Activated CD4-positive, alpha-beta T cell treated with anti-CD3 and anti-CD28 coated beads, Interleukin-2, amount 10 ng/mL, durations not matched to agents 24 days and 14 days (primary cell): ENCODE measurements around the gene CP. TPM values are rescaled to one million over a fixed set of nuclear protein-coding genes. Genes with fewer than 3 reads are reported as not detected.
"Not testable (repeated sequence)": the region's sequence is repeated elsewhere in the genome, so short reads cannot be mapped to it uniquely, and the experiment has no call there.

Experiments used
- DNase-seq: peaks from one replicate; pipeline ENCODE4 v3.0.0; 2022
- H3K27ac Mint-ChIP-seq: one replicate; pipeline ENCODE4 v1.8.0; 2022; ENCODE audit warnings: mild to moderate bottlenecking, mixed read lengths
- H3K27me3 Mint-ChIP-seq: one replicate; pipeline ENCODE4 v1.8.0; 2022; ENCODE audit warnings: mixed read lengths
- H3K36me3 Mint-ChIP-seq: one replicate; pipeline ENCODE4 v1.8.0; 2022; ENCODE audit warnings: low read depth, mild to moderate bottlenecking, mixed read lengths
- H3K4me1 Mint-ChIP-seq: one replicate; pipeline ENCODE4 v1.8.0; 2021; ENCODE audit warnings: mixed read lengths
- H3K4me3 Mint-ChIP-seq: one replicate; pipeline ENCODE4 v1.8.0; 2022; ENCODE audit warnings: mild to moderate bottlenecking, moderate library complexity, mixed read lengths
- H3K9me3 Mint-ChIP-seq: one replicate; pipeline ENCODE4 v1.8.0; 2021; ENCODE audit warnings: mixed read lengths
- intact Hi-C: fragments of 100-400 bp; cut with micrococcal nuclease; formaldehyde crosslinking; loops from one replicate; pipeline ENCODE4 v1.15.1; 2023
- total RNA-seq: library from RNA; stranded (reverse); gene quantifications from 2 replicates; pipeline ENCODE4 v1.2.3, GENCODE V29; 2022

Gene CP
- total RNA-seq, 1 donor from 2014 or later = not detected

DNA sequence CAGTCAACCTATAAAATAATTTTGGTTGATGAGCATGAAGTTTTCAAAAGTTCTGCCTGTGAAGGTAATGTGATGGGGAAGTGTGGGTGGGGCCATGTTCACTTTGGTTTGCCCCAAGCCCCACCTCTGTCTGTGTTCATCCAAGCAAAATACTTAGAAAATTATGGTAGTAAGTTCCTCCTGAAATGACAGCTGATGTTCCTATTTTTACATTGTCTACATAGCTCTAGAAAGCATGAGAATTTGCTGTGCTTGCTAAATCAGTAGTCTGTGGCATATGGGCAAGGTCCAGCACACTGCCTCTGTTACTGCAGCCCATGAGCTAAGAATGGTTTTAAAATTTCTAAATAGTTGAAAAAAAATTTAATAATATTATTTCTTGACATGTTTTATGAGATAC lies 21.9 kb upstream of the CP start:
- intact Hi-C loops = no loop called here
- Mint-ChIP-seq H3K4me3 (no peak overlapping the region), H3K4me1 (peaks cover 36% of the 10 kb centered on the region), H3K27me3 (peaks cover 16% of the 10 kb centered on the region), H3K27ac (no peak overlapping the region), H3K36me3 (no peaks in the 10 kb centered on the region), H3K9me3 (peaks cover 6% of the 10 kb centered on the region)
- no peak for DNase-seq

DNA sequence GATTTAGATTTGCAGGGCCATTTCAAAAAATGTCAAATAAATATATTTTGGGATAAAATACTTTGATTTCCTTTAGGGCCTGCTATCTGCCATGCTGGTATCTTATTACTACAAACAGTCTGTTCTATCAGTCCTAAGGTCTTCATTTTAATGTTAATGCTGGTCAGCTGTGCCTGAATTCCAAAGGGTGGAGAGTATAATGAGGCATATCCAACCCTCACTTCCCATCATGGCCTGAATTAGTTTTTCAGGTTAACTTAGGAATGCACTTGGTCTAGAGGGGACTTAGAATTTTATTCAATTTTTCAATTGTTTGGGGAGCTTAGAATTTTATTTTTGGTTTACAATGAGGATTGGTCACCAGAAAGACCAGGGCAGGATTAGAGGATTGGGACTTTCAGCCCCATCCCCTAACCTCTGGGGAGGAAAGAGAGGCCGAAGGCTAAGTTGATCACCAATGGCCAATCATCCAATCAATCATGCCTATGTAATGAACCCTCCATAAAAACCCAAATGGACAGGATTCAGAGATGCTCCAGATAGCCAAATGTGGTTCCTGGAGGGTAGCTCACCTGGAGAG lies 17.8 kb upstream of the CP start:
- no peak for DNase-seq
- Mint-ChIP-seq H3K4me1 (peaks cover 9% of the 10 kb centered on the region), H3K4me3 (no peak overlapping the region), H3K27me3 (peaks cover 32% of the 10 kb centered on the region), H3K9me3 (peaks cover 6% of the 10 kb centered on the region), H3K36me3 (no peaks in the 10 kb centered on the region), H3K27ac (no peak overlapping the region)
- intact Hi-C loops = no loop called here

GRCh38 chr3:149238268-149238667 lies 16.6 kb upstream of the CP start:
- H3K4me1 Mint-ChIP-seq, DNase-seq, H3K4me3 Mint-ChIP-seq, intact Hi-C loops, H3K9me3 Mint-ChIP-seq, H3K36me3 Mint-ChIP-seq, H3K27ac Mint-ChIP-seq: not testable (repeated sequence)
- peaks cover 32% of the 10 kb centered on the region for H3K27me3 Mint-ChIP-seq

DNA sequence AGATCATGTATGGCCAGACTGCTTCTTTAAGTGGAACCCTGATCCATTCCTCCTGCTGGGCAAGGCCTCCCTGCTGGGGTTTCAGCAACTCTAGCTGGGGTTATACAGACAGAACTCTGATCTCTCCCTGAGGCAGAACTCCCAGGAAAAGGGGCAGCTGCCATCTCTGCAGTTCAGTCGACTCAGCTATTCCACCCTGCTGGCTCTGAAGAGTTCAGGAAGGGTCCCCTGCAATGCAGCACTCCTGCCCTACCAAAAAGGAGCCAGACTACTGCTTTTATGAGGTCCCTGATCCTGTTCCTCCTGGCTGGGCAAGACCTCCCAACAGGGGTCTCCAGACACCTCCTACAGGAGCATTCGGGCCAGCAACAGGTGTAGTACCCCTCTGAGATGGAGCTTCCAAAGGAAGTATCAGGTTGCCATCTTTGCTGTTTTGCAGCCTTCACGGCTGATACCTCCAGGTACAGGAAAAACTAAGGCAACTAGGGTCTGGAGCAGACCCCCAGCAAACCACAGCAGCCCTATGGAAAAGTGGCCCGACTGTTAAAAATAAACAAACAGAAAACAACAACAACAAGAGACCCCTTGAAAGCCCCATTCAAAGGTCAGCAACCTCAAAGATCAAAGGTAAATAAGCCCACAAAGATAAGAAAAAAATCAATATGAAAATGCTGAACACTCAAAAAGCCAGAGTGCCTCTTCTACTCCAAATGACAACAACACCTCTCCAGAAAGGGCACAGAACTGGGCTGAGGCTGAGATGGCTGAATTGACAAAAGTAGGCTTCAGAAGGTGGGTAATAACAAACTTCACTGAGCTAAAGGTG lies 14.2 kb upstream of the CP start:
- no peak overlapping the region for H3K27ac Mint-ChIP-seq
- intact Hi-C loops = no loop called here
- no peak for DNase-seq
- H3K27me3 Mint-ChIP-seq = peaks cover 36% of the 10 kb centered on the region
- no peaks in the 10 kb centered on the region for H3K36me3 Mint-ChIP-seq
- no peaks in the 10 kb centered on the region for H3K4me1 Mint-ChIP-seq
- peaks cover 7% of the 10 kb centered on the region for H3K9me3 Mint-ChIP-seq
- H3K4me3 Mint-ChIP-seq = no peak overlapping the region

GRCh38 chr3:149234671-149235245 lies 13.1 kb upstream of the CP start:
- Mint-ChIP-seq H3K27ac (no peak overlapping the region), H3K9me3 (peaks cover 7% of the 10 kb centered on the region), H3K36me3 (no peaks in the 10 kb centered on the region), H3K4me3 (no peak overlapping the region), H3K27me3 (peaks cover 30% of the 10 kb centered on the region), H3K4me1 (no peaks in the 10 kb centered on the region)
- intact Hi-C loops = no loop called here
- DNase-seq = no peak

DNA sequence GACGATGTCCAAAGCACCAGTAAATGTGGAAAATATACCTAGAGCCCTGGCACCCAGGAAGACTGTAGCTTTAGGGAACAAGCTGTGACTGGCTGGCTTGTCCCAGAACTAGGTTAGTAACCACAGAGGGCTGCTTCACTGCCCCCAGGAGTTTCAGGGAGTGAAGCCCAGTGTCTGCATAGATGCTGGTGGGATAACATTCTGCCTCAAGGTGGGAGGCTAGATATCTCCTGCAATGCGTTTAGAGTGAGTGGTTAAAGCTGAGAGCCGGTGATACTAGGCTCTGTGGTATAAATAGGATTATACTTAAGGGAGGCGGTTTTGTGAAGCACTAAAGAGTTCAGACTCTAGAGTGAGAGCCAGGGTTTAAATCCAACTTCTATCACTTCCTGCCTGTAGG lies 11.7 kb upstream of the CP start:
- DNase-seq = no peak
- H3K27me3 Mint-ChIP-seq = peaks cover 23% of the 10 kb centered on the region
- no peak overlapping the region for H3K27ac Mint-ChIP-seq
- no peak overlapping the region for H3K4me3 Mint-ChIP-seq
- H3K9me3 Mint-ChIP-seq = peaks cover 7% of the 10 kb centered on the region
- H3K4me1 Mint-ChIP-seq = no peaks in the 10 kb centered on the region
- intact Hi-C loops = no loop called here
- H3K36me3 Mint-ChIP-seq = no peaks in the 10 kb centered on the region

- H3K27me3 Mint-ChIP-seq = peaks cover 16% of the 10 kb centered on the region
- no peak overlapping the region for H3K27ac Mint-ChIP-seq
- H3K36me3 Mint-ChIP-seq = no peaks in the 10 kb centered on the region
- intact Hi-C loops = no loop called here
- no peak for DNase-seq
- H3K4me1 Mint-ChIP-seq = peaks cover 5% of the 10 kb centered on the region
- no peak overlapping the region for H3K4me3 Mint-ChIP-seq
- peaks cover 7% of the 10 kb centered on the region for H3K9me3 Mint-ChIP-seq
These were observed 10.2 kb upstream of the CP start for GRCh38 chr3:149231871-149232270.

- H3K9me3 Mint-ChIP-seq = peaks cover 10% of the 10 kb centered on the region
- H3K4me3 Mint-ChIP-seq = no peak overlapping the region
- no peak for DNase-seq
- H3K36me3 Mint-ChIP-seq = no peaks in the 10 kb centered on the region
- peaks cover 31% of the 10 kb centered on the region for H3K4me1 Mint-ChIP-seq
- H3K27ac Mint-ChIP-seq = no peak overlapping the region
- H3K27me3 Mint-ChIP-seq = peaks cover 7% of the 10 kb centered on the region
- intact Hi-C loops = no loop called here
These were observed 6.1 kb upstream of the CP start for GRCh38 chr3:149227591-149228268.

- Mint-ChIP-seq H3K9me3 (peaks cover 7% of the 10 kb centered on the region), H3K4me1 (peaks cover 31% of the 10 kb centered on the region), H3K27me3 (peaks cover 5% of the 10 kb centered on the region), H3K4me3 (no peak overlapping the region), H3K27ac (no peak overlapping the region), H3K36me3 (no peaks in the 10 kb centered on the region)
- intact Hi-C loops = no loop called here
- DNase-seq = no peak
These were observed 5.1 kb upstream of the CP start for GRCh38 chr3:149226776-149227175.

DNA sequence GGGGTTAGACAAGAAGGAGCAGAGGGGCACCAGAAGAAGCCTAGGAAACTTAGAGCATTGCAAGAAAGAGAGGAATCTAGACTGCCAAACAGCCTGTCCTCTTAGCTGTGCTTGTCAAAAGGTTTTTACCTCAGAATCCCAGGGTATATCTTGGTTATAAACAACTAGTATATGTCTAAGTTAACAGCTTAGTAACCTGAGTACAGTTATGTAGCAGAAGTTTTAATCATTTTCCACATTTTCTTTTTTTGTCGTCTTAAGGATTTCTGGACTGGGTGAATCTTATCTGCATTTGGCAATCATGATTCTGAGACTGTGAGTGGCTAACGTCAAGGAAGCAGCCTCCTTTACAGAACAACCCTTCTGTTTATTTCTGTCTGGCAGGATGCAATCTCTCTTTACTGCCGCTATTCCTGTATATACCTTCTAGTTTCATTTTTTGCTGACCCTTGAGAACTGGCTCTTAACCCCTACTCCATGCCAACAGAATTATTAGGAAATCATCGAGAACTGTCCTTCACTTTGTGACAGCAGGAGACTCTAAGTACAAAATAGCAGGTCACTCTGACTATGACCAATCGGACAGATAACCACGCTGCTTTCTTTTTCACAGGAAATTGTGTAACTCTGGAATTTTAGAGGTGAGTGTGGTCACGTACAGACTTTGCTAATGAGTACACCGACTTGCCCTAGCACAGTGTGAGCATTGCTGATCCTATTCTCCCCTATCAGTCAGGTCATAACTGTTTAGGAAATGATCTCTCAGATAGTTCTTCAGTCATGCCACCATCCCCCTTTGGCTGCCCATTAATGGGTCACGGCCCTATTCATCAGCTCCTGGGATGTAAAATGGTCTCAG lies 3.3 kb upstream of the CP start:
- peaks cover 31% of the 10 kb centered on the region for H3K4me1 Mint-ChIP-seq
- intact Hi-C loops = loop anchor here (1.0 to 2.0 kb wide), 4 partner anchors 20 to 96 kb away; partner anchors contain the start of gene HPS3
- H3K9me3 Mint-ChIP-seq = peaks cover 3% of the 10 kb centered on the region
- DNase-seq = peak; percentile 84
- no peaks in the 10 kb centered on the region for H3K36me3 Mint-ChIP-seq
- H3K27me3 Mint-ChIP-seq = peaks cover 4% of the 10 kb centered on the region
- H3K4me3 Mint-ChIP-seq = peak overlapping the region; percentile 77
- H3K27ac Mint-ChIP-seq = peak overlapping the region; percentile 92

DNA sequence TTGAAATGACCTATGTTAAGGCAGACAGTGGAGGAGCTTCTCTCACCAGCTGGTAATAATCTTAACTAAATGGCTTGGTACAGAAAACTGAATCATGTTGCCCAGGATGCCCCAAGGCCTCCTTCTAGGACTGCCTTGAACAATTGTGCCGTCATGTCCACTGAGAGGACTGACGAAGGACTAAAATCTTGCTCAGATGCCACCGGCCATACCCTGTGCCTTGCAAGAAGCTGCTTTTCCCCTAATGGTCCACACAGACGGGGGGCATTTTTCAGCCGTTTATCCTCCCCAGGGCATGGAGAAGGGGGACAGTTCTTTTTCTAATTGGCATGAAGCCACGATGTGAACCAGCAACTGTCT lies 1.8 kb upstream of the CP start:
- Mint-ChIP-seq H3K4me1 (peaks cover 31% of the 10 kb centered on the region), H3K27me3 (peaks cover 1% of the 10 kb centered on the region), H3K9me3 (peaks cover 3% of the 10 kb centered on the region), H3K4me3 (no peak overlapping the region), H3K36me3 (no peaks in the 10 kb centered on the region), H3K27ac (no peak overlapping the region)
- no peak for DNase-seq
- intact Hi-C loops = no loop called here

DNA sequence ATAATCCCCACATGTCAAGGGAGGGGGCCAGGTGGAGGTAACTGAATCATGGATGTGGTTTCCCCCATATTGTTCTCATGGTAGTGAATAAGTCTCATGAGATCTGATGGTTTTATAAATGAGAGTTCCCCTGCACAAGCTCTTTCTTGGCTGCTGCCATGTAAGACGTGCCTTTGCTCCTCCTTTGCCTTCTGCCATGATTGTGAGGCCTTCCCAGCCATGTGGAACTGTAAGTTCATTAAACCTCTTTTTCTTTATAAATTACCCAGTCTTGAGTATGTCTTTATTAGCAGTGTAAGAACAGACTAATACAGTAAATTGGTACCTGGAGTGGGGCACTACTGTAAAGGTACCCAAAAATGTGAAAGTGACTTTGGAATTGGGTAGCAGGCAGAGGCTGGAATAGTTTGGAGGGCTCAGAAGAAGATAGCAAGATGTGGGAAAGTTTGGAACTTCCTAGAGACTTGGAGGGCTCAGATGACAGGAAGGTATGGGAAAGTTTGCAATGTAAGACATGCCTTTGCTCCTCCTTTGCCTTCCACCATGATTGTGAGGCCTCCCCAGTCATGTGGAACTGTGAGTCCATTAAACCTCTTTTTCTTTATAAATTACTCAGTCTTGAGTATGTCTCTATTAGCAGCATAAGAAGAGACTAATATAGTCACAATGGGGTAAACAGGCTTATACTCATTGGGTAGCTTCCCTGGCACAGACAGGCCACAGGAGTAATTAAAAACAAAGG lies 2.1 kb downstream of the CP start:
- H3K4me1 Mint-ChIP-seq, intact Hi-C loops, H3K36me3 Mint-ChIP-seq, H3K4me3 Mint-ChIP-seq, H3K27me3 Mint-ChIP-seq, DNase-seq, H3K27ac Mint-ChIP-seq, H3K9me3 Mint-ChIP-seq: not testable (repeated sequence)

- Mint-ChIP-seq H3K36me3 (no peaks in the 10 kb centered on the region), H3K27ac (no peak overlapping the region), H3K9me3 (no peaks in the 10 kb centered on the region), H3K4me3 (no peak overlapping the region), H3K27me3 (peaks cover 6% of the 10 kb centered on the region), H3K4me1 (no peaks in the 10 kb centered on the region)
- no peak for DNase-seq
- intact Hi-C loops = no loop called here
These were observed 4.3 kb downstream of the CP start for GRCh38 chr3:149217347-149217746.
